K562 (cell line): ENCODE measurements around the gene RIT1. TPM values are rescaled to one million over a fixed set of nuclear protein-coding genes. Genes with fewer than 3 reads are reported as not detected.

ENCODE experiments used
- ASH1L ChIP-seq: fragments of 450-650 bp; IDR thresholded peaks from 2 replicates; pipeline ENCODE4 v1.6.1; 2018; ENCODE audit warnings: borderline replicate concordance, mild to moderate bottlenecking, low read depth; ENCODE audit not compliant: partially characterized antibody
- ESRRA ChIP-seq: fragments of 450-650 bp; IDR thresholded peaks from 2 replicates; pipeline ENCODE4 v1.6.1; 2014; ENCODE audit warnings: low read depth, mild to moderate bottlenecking, moderate library complexity, borderline replicate concordance
- HEY1 ChIP-seq: fragments of 250-450 bp; sonication (Bioruptor Pico); IDR thresholded peaks from 2 replicates; pipeline ENCODE4 v1.5.0; 2020; ENCODE audit warnings: mild to moderate bottlenecking, moderate library complexity, borderline replicate concordance
- JUNB ChIP-seq: fragments of 450-650 bp; formaldehyde crosslinking; conservative IDR thresholded peaks from 2 replicates; pipeline ENCODE4 v1.4.0; 2020; ENCODE audit warnings: mild to moderate bottlenecking
- MECOM ChIP-seq: fragments of 250-450 bp; sonication (Bioruptor Pico); IDR thresholded peaks from 2 replicates; pipeline ENCODE4 v1.8.0; 2022; ENCODE audit warnings: inconsistent platforms
- MYNN ChIP-seq, 2 experiments: sonication (generic); formaldehyde crosslinking in 1 of 2; IDR thresholded peaks; 2 replicates each; pipeline versions ENCODE4 v1.5.0 to v1.6.1; 2016 to 2020; ENCODE audit warnings: antibody characterized with exemption in 1 of 2, missing genetic modification reagents in 1 of 2
- ZBTB1 ChIP-seq: sonication (generic); formaldehyde crosslinking; IDR thresholded peaks from 2 replicates; pipeline ENCODE4 v1.8.1; 2023; ENCODE audit warnings: missing genetic modification reagents, low read depth, mild to moderate bottlenecking, borderline replicate concordance
- ZNF224 ChIP-seq: sonication (generic); formaldehyde crosslinking; IDR thresholded peaks from 2 replicates; pipeline ENCODE4 v1.8.0; 2022; ENCODE audit warnings: mild to moderate bottlenecking, missing genetic modification reagents
- ZNF311 ChIP-seq: fragments of 250-450 bp; sonication (Bioruptor Pico); IDR thresholded peaks from 2 replicates; pipeline ENCODE4 v1.4.0; 2020; ENCODE audit warnings: mild to moderate bottlenecking, moderate library complexity
- polyA plus RNA-seq, 8 experiments: library from polyadenylated mRNA; depleted of rRNA in 4 of 8; stranded (reverse) in 5 of 8; unstranded in 3 of 8; fragments of >200 nt; fragmentation: Nextera tagmentation in 2 of 8; fragmentation: Illumina TruSeq in 1 of 8; extraction: Ambion mirVana in 2 of 8; extraction: Trizol in 1 of 8; gene quantifications; 2 replicates each; pipeline versions ENCODE4 v1.2.1 to v1.2.3, GENCODE V29; 2011 to 2014; ENCODE audit warnings: inconsistent platforms in 1 of 8, missing spikeins in 1 of 8
- total RNA-seq, 7 experiments: library from RNA; depleted of rRNA in 6 of 7; stranded (reverse); fragments of >200 nt in 6 of 7; fragmentation: Illumina TruSeq in 2 of 7; extraction: Trizol in 2 of 7; gene quantifications; 2 replicates each; pipeline versions ENCODE4 v1.2.1 to v1.2.3, GENCODE V29; 2011 to 2021; ENCODE audit warnings: low replicate concordance in 1 of 7
- TF ChIP-seq, protein P1 (sequence below): fragments of 250-450 bp; sonication (Bioruptor Pico); IDR thresholded peaks from 2 replicates; pipeline ENCODE4 v1.5.0; 2020; ENCODE audit warnings: mild to moderate bottlenecking, borderline replicate concordance
- TF ChIP-seq, protein P2 (sequence below), 2 experiments: IDR thresholded peaks; 2 replicates each; pipeline ENCODE4 v1.6.1; 2011; ENCODE audit warnings: borderline replicate concordance in 1 of 2, control low read depth in 1 of 2, low read depth in 1 of 2, low read length in 1 of 2, mild to moderate bottlenecking in 1 of 2, mixed read lengths in 1 of 2, moderate library complexity in 1 of 2; ENCODE audit not compliant: insufficient read depth in 1 of 2, insufficient read length in 1 of 2, poor library complexity in 1 of 2, severe bottlenecking in 1 of 2; ENCODE audit errors: extremely low read depth in 1 of 2
- TF ChIP-seq, protein P3 (sequence below): fragments of 450-650 bp; IDR thresholded peaks from 2 replicates; pipeline ENCODE4 v1.6.1; 2017; ENCODE audit warnings: antibody characterized with exemption, mild to moderate bottlenecking
- TF ChIP-seq, protein P4 (sequence below): sonication (generic); formaldehyde crosslinking; IDR thresholded peaks from 2 replicates; pipeline ENCODE4 v1.8.0; 2022; ENCODE audit warnings: mild to moderate bottlenecking, missing genetic modification reagents

RIT1 gene
- total and polyA plus RNA-seq, 9 of the 15 experiments (the other 6 are each of a cell fraction or from before 2014, with no cell fraction given) = 13.5 to 57.6 (median 22.9) TPM

DNA sequence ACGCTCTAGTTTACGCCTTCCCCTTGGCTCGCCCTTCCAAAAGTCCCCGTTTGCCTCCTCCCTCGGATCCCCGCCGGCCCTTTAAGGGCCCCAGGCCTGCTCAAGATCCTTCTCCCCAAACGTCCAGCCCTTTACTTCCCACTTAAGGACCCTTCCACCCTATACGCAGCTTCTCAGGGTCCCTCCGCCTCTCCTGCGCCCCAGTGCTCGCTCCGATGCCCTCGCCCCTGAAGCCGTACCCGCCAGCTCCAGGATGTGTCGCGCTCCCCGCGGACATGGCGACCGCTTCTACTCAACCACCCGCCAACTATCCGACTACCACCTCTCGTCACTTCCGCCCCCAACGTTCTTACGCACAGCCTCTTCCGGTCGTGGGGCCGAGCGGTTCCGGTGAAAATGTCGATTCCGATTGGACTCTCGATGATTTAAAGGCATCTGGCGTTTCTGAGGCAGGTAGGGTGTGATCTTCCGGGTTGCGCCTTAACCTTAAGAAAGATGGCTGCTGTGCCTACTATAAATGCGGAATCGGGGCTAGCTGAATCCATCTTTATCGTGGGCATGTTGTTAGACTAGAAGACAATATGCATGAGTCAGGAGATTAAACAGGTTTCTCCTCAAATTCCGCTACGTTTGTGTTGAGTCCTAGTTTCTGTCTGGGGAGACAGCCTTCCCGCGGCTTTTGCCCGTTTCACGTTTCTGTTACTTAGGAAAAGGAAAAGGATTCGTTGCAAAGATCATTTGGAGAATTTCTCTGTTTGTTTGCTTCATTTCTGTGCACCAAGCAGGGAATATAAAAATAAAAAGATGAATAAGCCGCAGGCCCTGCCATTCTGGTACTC lies 23.2 kb upstream of the RIT1 start, which contains the start of gene KHDC4 (continued):
- TF ChIP-seq, protein P1, sequence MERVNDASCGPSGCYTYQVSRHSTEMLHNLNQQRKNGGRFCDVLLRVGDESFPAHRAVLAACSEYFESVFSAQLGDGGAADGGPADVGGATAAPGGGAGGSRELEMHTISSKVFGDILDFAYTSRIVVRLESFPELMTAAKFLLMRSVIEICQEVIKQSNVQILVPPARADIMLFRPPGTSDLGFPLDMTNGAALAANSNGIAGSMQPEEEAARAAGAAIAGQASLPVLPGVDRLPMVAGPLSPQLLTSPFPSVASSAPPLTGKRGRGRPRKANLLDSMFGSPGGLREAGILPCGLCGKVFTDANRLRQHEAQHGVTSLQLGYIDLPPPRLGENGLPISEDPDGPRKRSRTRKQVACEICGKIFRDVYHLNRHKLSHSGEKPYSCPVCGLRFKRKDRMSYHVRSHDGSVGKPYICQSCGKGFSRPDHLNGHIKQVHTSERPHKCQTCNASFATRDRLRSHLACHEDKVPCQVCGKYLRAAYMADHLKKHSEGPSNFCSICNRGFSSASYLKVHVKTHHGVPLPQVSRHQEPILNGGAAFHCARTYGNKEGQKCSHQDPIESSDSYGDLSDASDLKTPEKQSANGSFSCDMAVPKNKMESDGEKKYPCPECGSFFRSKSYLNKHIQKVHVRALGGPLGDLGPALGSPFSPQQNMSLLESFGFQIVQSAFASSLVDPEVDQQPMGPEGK (CRISPR knock-in tag) = no peak
- no peak for TF ChIP-seq MYNN (IDR thresholded peaks at IDR 0.05)
- TF ChIP-seq MYNN (CRISPR knock-in tag; IDR thresholded peaks at IDR 0.05) = no peak
- TF ChIP-seq, protein P2, sequence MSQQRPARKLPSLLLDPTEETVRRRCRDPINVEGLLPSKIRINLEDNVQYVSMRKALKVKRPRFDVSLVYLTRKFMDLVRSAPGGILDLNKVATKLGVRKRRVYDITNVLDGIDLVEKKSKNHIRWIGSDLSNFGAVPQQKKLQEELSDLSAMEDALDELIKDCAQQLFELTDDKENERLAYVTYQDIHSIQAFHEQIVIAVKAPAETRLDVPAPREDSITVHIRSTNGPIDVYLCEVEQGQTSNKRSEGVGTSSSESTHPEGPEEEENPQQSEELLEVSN (IDR thresholded peaks at IDR 0.05; ENCODE audit: borderline replicate concordance in 1 of 2, extremely low read depth in 1 of 2, insufficient read depth in 1 of 2, insufficient read length in 1 of 2, low read depth in 1 of 2, low read length in 1 of 2, poor library complexity in 1 of 2, severe bottlenecking in 1 of 2) = peak in 1 of 2 experiments; percentile 50
- TF ChIP-seq ZNF224 (CRISPR knock-in tag) = no peak
- no peak for TF ChIP-seq JUNB
- peak; percentile 35; the same call in 1 of the 2 replicates for TF ChIP-seq ZBTB1 (CRISPR knock-in tag)
- TF ChIP-seq, protein P3, sequence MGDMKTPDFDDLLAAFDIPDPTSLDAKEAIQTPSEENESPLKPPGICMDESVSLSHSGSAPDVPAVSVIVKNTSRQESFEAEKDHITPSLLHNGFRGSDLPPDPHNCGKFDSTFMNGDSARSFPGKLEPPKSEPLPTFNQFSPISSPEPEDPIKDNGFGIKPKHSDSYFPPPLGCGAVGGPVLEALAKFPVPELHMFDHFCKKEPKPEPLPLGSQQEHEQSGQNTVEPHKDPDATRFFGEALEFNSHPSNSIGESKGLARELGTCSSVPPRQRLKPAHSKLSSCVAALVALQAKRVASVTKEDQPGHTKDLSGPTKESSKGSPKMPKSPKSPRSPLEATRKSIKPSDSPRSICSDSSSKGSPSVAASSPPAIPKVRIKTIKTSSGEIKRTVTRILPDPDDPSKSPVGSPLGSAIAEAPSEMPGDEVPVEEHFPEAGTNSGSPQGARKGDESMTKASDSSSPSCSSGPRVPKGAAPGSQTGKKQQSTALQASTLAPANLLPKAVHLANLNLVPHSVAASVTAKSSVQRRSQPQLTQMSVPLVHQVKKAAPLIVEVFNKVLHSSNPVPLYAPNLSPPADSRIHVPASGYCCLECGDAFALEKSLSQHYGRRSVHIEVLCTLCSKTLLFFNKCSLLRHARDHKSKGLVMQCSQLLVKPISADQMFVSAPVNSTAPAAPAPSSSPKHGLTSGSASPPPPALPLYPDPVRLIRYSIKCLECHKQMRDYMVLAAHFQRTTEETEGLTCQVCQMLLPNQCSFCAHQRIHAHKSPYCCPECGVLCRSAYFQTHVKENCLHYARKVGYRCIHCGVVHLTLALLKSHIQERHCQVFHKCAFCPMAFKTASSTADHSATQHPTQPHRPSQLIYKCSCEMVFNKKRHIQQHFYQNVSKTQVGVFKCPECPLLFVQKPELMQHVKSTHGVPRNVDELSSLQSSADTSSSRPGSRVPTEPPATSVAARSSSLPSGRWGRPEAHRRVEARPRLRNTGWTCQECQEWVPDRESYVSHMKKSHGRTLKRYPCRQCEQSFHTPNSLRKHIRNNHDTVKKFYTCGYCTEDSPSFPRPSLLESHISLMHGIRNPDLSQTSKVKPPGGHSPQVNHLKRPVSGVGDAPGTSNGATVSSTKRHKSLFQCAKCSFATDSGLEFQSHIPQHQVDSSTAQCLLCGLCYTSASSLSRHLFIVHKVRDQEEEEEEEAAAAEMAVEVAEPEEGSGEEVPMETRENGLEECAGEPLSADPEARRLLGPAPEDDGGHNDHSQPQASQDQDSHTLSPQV = peak; percentile 54; the same call in 1 of the 2 replicates
- no peak for TF ChIP-seq MECOM (CRISPR knock-in tag)
- no peak for TF ChIP-seq HEY1 (CRISPR knock-in tag)
- peak; percentile 61; the same call in 1 of the 2 replicates for TF ChIP-seq ESRRA
- TF ChIP-seq ASH1L = peak; percentile 76
- no peak for TF ChIP-seq ZNF311 (CRISPR knock-in tag)
- TF ChIP-seq, protein P4, sequence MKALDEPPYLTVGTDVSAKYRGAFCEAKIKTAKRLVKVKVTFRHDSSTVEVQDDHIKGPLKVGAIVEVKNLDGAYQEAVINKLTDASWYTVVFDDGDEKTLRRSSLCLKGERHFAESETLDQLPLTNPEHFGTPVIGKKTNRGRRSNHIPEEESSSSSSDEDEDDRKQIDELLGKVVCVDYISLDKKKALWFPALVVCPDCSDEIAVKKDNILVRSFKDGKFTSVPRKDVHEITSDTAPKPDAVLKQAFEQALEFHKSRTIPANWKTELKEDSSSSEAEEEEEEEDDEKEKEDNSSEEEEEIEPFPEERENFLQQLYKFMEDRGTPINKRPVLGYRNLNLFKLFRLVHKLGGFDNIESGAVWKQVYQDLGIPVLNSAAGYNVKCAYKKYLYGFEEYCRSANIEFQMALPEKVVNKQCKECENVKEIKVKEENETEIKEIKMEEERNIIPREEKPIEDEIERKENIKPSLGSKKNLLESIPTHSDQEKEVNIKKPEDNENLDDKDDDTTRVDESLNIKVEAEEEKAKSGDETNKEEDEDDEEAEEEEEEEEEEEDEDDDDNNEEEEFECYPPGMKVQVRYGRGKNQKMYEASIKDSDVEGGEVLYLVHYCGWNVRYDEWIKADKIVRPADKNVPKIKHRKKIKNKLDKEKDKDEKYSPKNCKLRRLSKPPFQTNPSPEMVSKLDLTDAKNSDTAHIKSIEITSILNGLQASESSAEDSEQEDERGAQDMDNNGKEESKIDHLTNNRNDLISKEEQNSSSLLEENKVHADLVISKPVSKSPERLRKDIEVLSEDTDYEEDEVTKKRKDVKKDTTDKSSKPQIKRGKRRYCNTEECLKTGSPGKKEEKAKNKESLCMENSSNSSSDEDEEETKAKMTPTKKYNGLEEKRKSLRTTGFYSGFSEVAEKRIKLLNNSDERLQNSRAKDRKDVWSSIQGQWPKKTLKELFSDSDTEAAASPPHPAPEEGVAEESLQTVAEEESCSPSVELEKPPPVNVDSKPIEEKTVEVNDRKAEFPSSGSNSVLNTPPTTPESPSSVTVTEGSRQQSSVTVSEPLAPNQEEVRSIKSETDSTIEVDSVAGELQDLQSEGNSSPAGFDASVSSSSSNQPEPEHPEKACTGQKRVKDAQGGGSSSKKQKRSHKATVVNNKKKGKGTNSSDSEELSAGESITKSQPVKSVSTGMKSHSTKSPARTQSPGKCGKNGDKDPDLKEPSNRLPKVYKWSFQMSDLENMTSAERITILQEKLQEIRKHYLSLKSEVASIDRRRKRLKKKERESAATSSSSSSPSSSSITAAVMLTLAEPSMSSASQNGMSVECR = peak; percentile 93
- TF ChIP-seq, all 486 proteins: peak for 183
